ENCODE data around the gene CSKMT. TPM values are rescaled to one million over a fixed set of nuclear protein-coding genes. Genes with fewer than 3 reads are reported as not detected.

The CSKMT gene
- total RNA-seq, 1 donor from 2014 or later = 5.8 TPM

Other genes with a start within 250 kb of the CSKMT start
- not detected in 2 replicates for gene SCGB1A1, start 246.3 kb upstream of the CSKMT start, total RNA-seq
- 517 and 766 TPM in 2 replicates for gene AHNAK, start 118.5 kb upstream of the CSKMT start, total RNA-seq
- 1,345 and 1,561 TPM in 2 replicates for gene EEF1G, start 91.4 kb upstream of the CSKMT start, total RNA-seq
- 13.8 and 15.1 TPM in 2 replicates for gene TUT1, start 73.8 kb upstream of the CSKMT start, total RNA-seq
- 190 and 209 TPM in 2 replicates for gene MTA2, start 63.4 kb upstream of the CSKMT start, total RNA-seq
- 40.2 and 42.1 TPM in 2 replicates for gene EML3, start 52.5 kb upstream of the CSKMT start, total RNA-seq
- 5.4 and 5.6 TPM in 2 replicates for gene ROM1, start 52.1 kb upstream of the CSKMT start, total RNA-seq
- 16.2 and 18.2 TPM in 2 replicates for gene B3GAT3, start 43.3 kb upstream of the CSKMT start, total RNA-seq
- 237 and 423 TPM in 2 replicates for gene GANAB, start 18.7 kb upstream of the CSKMT start, total RNA-seq
- gene INTS5, start 12.0 kb upstream of the CSKMT start, total RNA-seq = 29.6 and 38.0 TPM in 2 replicates
- 27.5 and 28.6 TPM in 2 replicates for gene C11orf98, start 102 bp upstream of the CSKMT start, total RNA-seq
- gene UQCC3, start 6.4 kb downstream of the CSKMT start, total RNA-seq = 5.0 and 6.1 TPM in 2 replicates
- 2.5 and 3.6 TPM in 2 replicates for gene LBHD1, start 7.0 kb downstream of the CSKMT start, total RNA-seq
- 126 and 217 TPM in 2 replicates for gene UBXN1, start 13.8 kb downstream of the CSKMT start, total RNA-seq
- gene LRRN4CL, start 24.2 kb downstream of the CSKMT start, total RNA-seq = 0.34 and 0.51 TPM in 2 replicates
- 19.4 and 38.6 TPM in 2 replicates for gene BSCL2, start 42.1 kb downstream of the CSKMT start, total RNA-seq
- not detected in 2 replicates for gene GNG3, start 42.4 kb downstream of the CSKMT start, total RNA-seq
- 6.5 and 11.1 TPM in 2 replicates for gene HNRNPUL2, start 62.1 kb downstream of the CSKMT start, total RNA-seq
- 28.9 and 30.0 TPM in 2 replicates for gene TTC9C, start 63.2 kb downstream of the CSKMT start, total RNA-seq
- gene ZBTB3, start 88.8 kb downstream of the CSKMT start, total RNA-seq = 12.2 and 14.1 TPM in 2 replicates
- gene POLR2G, start 96.3 kb downstream of the CSKMT start, total RNA-seq = 42.7 and 76.1 TPM in 2 replicates
- gene TAF6L, start 106.1 kb downstream of the CSKMT start, total RNA-seq = 35.7 and 40.2 TPM in 2 replicates
- gene TMEM179B, start 122.1 kb downstream of the CSKMT start, total RNA-seq = 29.0 and 41.7 TPM in 2 replicates
- 10.7 and 21.8 TPM in 2 replicates for gene TMEM223, start 126.7 kb downstream of the CSKMT start, total RNA-seq
- gene NXF1, start 140.1 kb downstream of the CSKMT start, total RNA-seq = 38.1 and 44.2 TPM in 2 replicates
- gene STX5, start 166.7 kb downstream of the CSKMT start, total RNA-seq = 34.4 and 36.8 TPM in 2 replicates
- gene TEX54, start 167.5 kb downstream of the CSKMT start, total RNA-seq = not detected in 2 replicates
- gene WDR74, start 174.3 kb downstream of the CSKMT start, total RNA-seq = 39.4 and 46.3 TPM in 2 replicates
- 77.9 and 84.9 TPM in 2 replicates for gene SLC3A2, start 215.6 kb downstream of the CSKMT start, total RNA-seq

All from dermis blood vessel endothelial cell (primary cell).